ENCODE data around the gene LTBP2.

DNA sequence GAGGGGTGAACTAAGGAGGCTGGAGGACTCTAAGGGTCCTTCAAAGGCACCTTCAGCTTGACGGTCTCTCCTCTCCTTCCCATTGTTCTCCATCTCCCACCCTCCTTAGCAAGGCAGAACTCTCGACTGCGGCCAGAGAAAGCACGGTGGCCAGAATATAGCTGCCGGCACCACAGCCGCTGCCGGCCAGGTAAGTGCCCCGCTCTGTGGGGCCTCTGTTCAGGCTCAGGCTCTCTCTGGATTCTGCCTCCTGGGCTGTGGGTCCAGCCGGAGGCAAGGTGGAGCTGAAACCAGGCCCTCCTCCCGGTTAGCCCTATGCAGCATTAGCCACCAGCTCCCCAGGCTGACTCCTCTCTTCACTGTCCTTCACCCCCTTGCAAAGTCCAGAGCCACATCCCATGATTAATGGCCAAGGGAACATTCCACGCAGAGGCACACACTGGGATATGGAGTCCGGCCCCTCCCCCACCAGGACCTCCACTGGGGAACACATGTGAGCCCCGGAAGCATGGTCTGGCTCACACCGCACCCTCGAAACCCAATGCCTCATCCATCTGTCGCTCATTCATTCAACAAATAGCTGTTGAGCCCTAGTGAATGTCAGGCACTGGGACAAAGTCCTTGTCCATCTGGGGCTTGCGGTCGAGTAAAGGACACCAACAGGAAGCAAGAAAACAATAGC lies 25.2 kb downstream of the LTBP2 start:
- TF ChIP-seq, protein P1, sequence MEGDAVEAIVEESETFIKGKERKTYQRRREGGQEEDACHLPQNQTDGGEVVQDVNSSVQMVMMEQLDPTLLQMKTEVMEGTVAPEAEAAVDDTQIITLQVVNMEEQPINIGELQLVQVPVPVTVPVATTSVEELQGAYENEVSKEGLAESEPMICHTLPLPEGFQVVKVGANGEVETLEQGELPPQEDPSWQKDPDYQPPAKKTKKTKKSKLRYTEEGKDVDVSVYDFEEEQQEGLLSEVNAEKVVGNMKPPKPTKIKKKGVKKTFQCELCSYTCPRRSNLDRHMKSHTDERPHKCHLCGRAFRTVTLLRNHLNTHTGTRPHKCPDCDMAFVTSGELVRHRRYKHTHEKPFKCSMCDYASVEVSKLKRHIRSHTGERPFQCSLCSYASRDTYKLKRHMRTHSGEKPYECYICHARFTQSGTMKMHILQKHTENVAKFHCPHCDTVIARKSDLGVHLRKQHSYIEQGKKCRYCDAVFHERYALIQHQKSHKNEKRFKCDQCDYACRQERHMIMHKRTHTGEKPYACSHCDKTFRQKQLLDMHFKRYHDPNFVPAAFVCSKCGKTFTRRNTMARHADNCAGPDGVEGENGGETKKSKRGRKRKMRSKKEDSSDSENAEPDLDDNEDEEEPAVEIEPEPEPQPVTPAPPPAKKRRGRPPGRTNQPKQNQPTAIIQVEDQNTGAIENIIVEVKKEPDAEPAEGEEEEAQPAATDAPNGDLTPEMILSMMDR (IDR thresholded peaks at IDR 0.05; ENCODE audit: poor library complexity, severe bottlenecking): no peak
- TF ChIP-seq EZH2 (IDR thresholded peaks at IDR 0.05; ENCODE audit: borderline replicate concordance, insufficient read depth, low read length, poor library complexity, severe bottlenecking) (no peak), EP300 (conservative IDR thresholded peaks at IDR 0.05; ENCODE audit: poor library complexity, severe bottlenecking) (no peak), RAD21 (conservative IDR thresholded peaks at IDR 0.05) (no peak), TAF1 (IDR thresholded peaks at IDR 0.05; ENCODE audit: low read depth) (no peak), POLR2AphosphoS5 (IDR thresholded peaks at IDR 0.05) (no peak), SMC3 (conservative IDR thresholded peaks at IDR 0.05; ENCODE audit: poor library complexity) (no peak)
- TF ChIP-seq, protein P2, sequence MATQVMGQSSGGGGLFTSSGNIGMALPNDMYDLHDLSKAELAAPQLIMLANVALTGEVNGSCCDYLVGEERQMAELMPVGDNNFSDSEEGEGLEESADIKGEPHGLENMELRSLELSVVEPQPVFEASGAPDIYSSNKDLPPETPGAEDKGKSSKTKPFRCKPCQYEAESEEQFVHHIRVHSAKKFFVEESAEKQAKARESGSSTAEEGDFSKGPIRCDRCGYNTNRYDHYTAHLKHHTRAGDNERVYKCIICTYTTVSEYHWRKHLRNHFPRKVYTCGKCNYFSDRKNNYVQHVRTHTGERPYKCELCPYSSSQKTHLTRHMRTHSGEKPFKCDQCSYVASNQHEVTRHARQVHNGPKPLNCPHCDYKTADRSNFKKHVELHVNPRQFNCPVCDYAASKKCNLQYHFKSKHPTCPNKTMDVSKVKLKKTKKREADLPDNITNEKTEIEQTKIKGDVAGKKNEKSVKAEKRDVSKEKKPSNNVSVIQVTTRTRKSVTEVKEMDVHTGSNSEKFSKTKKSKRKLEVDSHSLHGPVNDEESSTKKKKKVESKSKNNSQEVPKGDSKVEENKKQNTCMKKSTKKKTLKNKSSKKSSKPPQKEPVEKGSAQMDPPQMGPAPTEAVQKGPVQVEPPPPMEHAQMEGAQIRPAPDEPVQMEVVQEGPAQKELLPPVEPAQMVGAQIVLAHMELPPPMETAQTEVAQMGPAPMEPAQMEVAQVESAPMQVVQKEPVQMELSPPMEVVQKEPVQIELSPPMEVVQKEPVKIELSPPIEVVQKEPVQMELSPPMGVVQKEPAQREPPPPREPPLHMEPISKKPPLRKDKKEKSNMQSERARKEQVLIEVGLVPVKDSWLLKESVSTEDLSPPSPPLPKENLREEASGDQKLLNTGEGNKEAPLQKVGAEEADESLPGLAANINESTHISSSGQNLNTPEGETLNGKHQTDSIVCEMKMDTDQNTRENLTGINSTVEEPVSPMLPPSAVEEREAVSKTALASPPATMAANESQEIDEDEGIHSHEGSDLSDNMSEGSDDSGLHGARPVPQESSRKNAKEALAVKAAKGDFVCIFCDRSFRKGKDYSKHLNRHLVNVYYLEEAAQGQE (IDR thresholded peaks at IDR 0.05; ENCODE audit: borderline replicate concordance): no peak

Data from neural cell (in vitro differentiated cells).